C4-2B (cell line): ENCODE measurements around the gene PRKCZ.
"Not testable (repeated sequence)": the region's sequence is repeated elsewhere in the genome, so short reads cannot be mapped to it uniquely, and the experiment has no call there.

ENCODE experiments used
- H3K27ac ChIP-seq: fragments of 450-650 bp; 2 replicates; pipeline ENCODE4 v1.5.1; 2017
- CTCF ChIP-seq: fragments of 450-650 bp; conservative IDR thresholded peaks from 2 replicates; pipeline ENCODE4 v1.5.1; 2017; ENCODE audit warnings: mild to moderate bottlenecking
- ZFX ChIP-seq: fragments of 450-650 bp; IDR thresholded peaks from 2 replicates; pipeline ENCODE4 v1.6.1; 2017

Gene PRKCZ

GRCh38 chr1:2134266-2134620 lies 84.0 kb downstream of the PRKCZ start:
- no peak overlapping the region for H3K27ac ChIP-seq
- TF ChIP-seq CTCF (no peak), ZFX (no peak)

- no peak overlapping the region for H3K27ac ChIP-seq
Observed at GRCh38 chr1:2134621-2135307, 84.6 kb downstream of the PRKCZ start.

DNA sequence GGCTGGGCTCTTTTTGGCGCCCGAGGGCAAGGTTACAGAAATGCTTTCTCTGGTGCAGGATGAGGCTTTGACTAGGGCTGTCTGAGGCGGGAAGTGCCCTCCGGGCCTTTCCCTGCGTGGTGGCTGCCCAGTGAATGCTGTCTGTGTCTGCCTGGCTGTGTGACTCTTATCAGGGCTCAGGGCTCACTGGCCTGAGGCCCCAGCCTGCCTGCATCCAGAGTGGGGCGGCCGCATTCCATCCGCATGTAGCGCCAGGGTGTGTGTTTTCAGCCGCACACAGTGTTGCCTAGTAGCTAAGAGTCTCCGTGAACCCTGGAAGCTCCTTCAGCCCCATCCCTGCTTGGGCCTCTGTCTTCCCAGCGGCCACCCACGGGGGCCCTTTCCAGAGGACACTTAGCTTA lies 85.2 kb downstream of the PRKCZ start:
- TF ChIP-seq ZFX (no peak), CTCF (no peak)
- H3K27ac ChIP-seq, result no peak overlapping the region

More at GRCh38 chr1:2134621-2135307, 84.6 kb downstream of the PRKCZ start:
- no peak for TF ChIP-seq CTCF
- no peak for TF ChIP-seq ZFX

- TF ChIP-seq ZFX (no peak), CTCF (no peak)
- H3K27ac ChIP-seq, result no peak overlapping the region
Observed at GRCh38 chr1:2135941-2136340, 85.7 kb downstream of the PRKCZ start.

- TF ChIP-seq CTCF, result no peak
- H3K27ac ChIP-seq, result no peak overlapping the region
Observed at GRCh38 chr1:2136386-2137235, 86.4 kb downstream of the PRKCZ start.

GRCh38 chr1:2137257-2138121 lies 87.3 kb downstream of the PRKCZ start:
- TF ChIP-seq CTCF (no peak), ZFX (no peak)
- H3K27ac ChIP-seq, result no peak overlapping the region

DNA sequence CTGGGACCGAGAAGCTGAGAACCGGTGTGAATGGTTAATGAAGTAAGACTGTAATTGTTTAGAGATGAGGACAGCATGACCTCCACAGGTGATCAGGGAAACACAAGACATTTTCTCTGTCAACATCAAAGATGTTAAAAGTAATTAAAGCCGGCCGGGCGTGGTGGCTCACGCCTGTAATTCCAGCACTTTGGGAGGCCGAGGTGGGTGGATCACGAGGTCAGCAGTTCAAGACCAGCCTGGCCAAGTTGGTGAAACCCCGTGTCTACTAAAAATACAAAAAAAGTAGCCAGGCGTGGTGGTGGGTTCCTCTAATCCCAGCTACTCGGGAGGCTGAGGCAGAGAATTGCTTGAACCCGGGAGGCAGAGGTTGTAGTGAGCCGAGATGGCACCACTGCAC lies 88.9 kb downstream of the PRKCZ start:
- not testable (repeated sequence) for H3K27ac ChIP-seq
